BLaER1 treated with 17β-estradiol and CSF1 and Interleukin-3, amounts not matched to agents 10 nM and 100 nM (cell line): ENCODE data around the gene MGAT4D.

Source experiments
- H3K27ac ChIP-seq, 11 experiments: shearing (Covaris generic); formaldehyde crosslinking; 2 replicates each; pipeline ENCODE4 v1.8.1; 2022
- H3K27me3 ChIP-seq, 11 experiments: shearing (Covaris generic); formaldehyde crosslinking; 2 replicates each; pipeline ENCODE4 v1.8.1; 2022
- H3K36me3 ChIP-seq, 11 experiments: shearing (Covaris generic); formaldehyde crosslinking; 2 replicates each; pipeline ENCODE4 v1.8.1; 2022
- H3K4me1 ChIP-seq, 10 experiments: shearing (Covaris generic); formaldehyde crosslinking; 2 replicates each; pipeline ENCODE4 v1.8.1; 2022
- H3K4me2 ChIP-seq, 11 experiments: shearing (Covaris generic); formaldehyde crosslinking; 2 replicates each; pipeline ENCODE4 v1.8.1; 2022
- H3K4me3 ChIP-seq, 10 experiments: shearing (Covaris generic); formaldehyde crosslinking; 2 replicates each; pipeline ENCODE4 v1.8.1; 2022
- H3K9ac ChIP-seq, 11 experiments: shearing (Covaris generic); formaldehyde crosslinking; 2 replicates each; pipeline ENCODE4 v1.8.1; 2022
- H3K9me3 ChIP-seq, 11 experiments: shearing (Covaris generic); formaldehyde crosslinking; replicated peaks in 1 of 11; 2 replicates each; pipeline ENCODE4 v1.8.1; 2022
- H4K20me1 ChIP-seq, 11 experiments: shearing (Covaris generic); formaldehyde crosslinking; 2 replicates each; pipeline ENCODE4 v1.8.1; 2022
- Cebpa-rat ChIP-seq, 11 experiments: shearing (Covaris generic); IDR thresholded peaks; 2 replicates each; pipeline ENCODE4 v1.8.1; 2022

Gene MGAT4D

GRCh38 chr4:140499391-140499790, 1.3 kb upstream of the MGAT4D start:
- no peaks in the 10 kb centered on the region for H3K27me3 ChIP-seq
- no peaks in the 10 kb centered on the region for H3K36me3 ChIP-seq
- H3K4me3 ChIP-seq: no peak overlapping the region
- H4K20me1 ChIP-seq: no peaks in the 10 kb centered on the region
- no peak for TF ChIP-seq Cebpa-rat (IDR thresholded peaks at IDR 0.05)
- peaks cover 9 to 14% (median 11%) of the 10 kb centered on the region in 11 experiments; a peak in 21 of 22 replicates for H3K9me3 ChIP-seq
- H3K4me2 ChIP-seq: no peak overlapping the region
- no peak overlapping the region for H3K27ac ChIP-seq
- H3K4me1 ChIP-seq: no peaks in the 10 kb centered on the region
- H3K9ac ChIP-seq: no peak overlapping the region

- Histone ChIP-seq H3K4me1 (no peaks in the 10 kb centered on the region), H3K9ac (no peak overlapping the region), H3K4me3 (no peak overlapping the region), H3K27me3 (no peaks in the 10 kb centered on the region), H3K27ac (no peak overlapping the region), H3K36me3 (no peaks in the 10 kb centered on the region), H3K9me3 (peaks cover 9 to 14% (median 11%) of the 10 kb centered on the region in 11 experiments; a peak in 21 of 22 replicates), H4K20me1 (no peaks in the 10 kb centered on the region), H3K4me2 (no peak overlapping the region)
- TF ChIP-seq Cebpa-rat (IDR thresholded peaks at IDR 0.05): no peak
These were observed 717 bp downstream of the MGAT4D start for GRCh38 chr4:140497405-140497746.

- no peak for TF ChIP-seq Cebpa-rat (IDR thresholded peaks at IDR 0.05)
- Histone ChIP-seq H3K9ac (no peak overlapping the region), H3K4me1 (no peaks in the 10 kb centered on the region), H3K4me3 (no peak overlapping the region), H3K27me3 (no peaks in the 10 kb centered on the region), H3K27ac (no peak overlapping the region), H3K4me2 (no peak overlapping the region), H3K9me3 (peaks cover 6 to 16% (median 12%) of the 10 kb centered on the region in 11 experiments), H4K20me1 (no peaks in the 10 kb centered on the region), H3K36me3 (no peaks in the 10 kb centered on the region)
These were observed 12.2 kb downstream of the MGAT4D start for GRCh38 chr4:140485939-140486338.

GRCh38 chr4:140483445-140483844, 14.6 kb downstream of the MGAT4D start:
- no peak overlapping the region for H3K4me2 ChIP-seq
- no peak overlapping the region for H3K4me3 ChIP-seq
- no peaks in the 10 kb centered on the region for H3K4me1 ChIP-seq
- H3K36me3 ChIP-seq: no peaks in the 10 kb centered on the region
- TF ChIP-seq Cebpa-rat (IDR thresholded peaks at IDR 0.05): no peak
- H3K9me3 ChIP-seq: peaks cover 6 to 16% (median 12%) of the 10 kb centered on the region in 11 experiments
- no peak overlapping the region for H3K9ac ChIP-seq
- no peaks in the 10 kb centered on the region for H4K20me1 ChIP-seq
- H3K27ac ChIP-seq: no peak overlapping the region
- H3K27me3 ChIP-seq: no peaks in the 10 kb centered on the region

GRCh38 chr4:140472156-140472555, 25.9 kb downstream of the MGAT4D start:
- H3K4me2 ChIP-seq: no peak overlapping the region
- no peak overlapping the region for H3K4me3 ChIP-seq
- H4K20me1 ChIP-seq: no peaks in the 10 kb centered on the region
- no peak overlapping the region for H3K9ac ChIP-seq
- no peaks in the 10 kb centered on the region for H3K36me3 ChIP-seq
- no peaks in the 10 kb centered on the region for H3K27me3 ChIP-seq
- no peaks in the 10 kb centered on the region; a peak in 1 of 22 replicates for H3K9me3 ChIP-seq
- TF ChIP-seq Cebpa-rat (IDR thresholded peaks at IDR 0.05): no peak
- no peaks in the 10 kb centered on the region; a peak in 1 of 20 replicates for H3K4me1 ChIP-seq
- H3K27ac ChIP-seq: no peak overlapping the region

DNA sequence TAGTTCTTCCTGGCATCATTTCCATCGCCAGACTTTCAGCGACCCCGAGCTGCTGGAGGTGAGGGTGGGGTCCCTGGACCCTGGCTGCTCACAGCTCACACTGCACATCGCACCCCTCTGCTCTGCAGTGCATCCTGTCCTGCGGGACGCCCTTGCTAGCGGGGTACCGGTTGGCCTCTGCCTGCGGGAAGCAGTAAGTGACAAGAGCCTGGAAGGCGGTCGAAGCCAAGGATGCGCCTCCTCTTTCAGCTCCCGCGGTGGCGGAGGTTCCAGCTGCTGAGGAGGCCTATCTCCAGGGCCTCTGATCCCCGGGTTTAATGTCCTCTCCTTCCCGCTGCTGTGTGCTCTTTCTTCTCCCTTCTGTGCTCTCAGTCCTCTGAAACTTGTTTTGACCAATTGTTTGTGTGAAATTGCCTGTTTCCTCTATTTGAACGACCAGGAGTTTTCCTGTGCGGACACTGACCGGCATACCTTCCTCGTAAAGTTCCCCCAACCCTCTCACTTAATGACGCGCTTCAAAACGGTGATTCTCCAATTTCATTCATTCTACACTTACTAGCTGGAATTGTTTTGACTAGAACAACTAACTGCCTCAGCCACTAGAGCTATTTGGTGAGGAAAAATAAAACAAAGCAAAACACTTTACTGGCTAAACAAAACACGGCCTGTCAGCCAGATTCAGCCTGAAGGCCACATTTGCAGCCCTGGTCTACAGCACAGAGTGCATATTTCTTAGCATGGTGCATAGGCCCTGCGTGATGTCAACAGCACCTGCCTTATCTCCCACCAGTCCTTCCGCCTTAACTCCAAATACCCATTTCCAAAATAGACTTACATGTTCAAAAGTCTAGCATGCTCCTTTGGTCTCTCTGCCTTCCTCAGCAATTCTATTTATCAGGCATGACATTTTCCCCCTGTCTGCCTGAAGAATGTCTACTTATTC, 28.0 kb downstream of the MGAT4D start:
- no peaks in the 10 kb centered on the region for H3K27me3 ChIP-seq
- H3K4me2 ChIP-seq: no peak overlapping the region
- no peak overlapping the region for H3K4me3 ChIP-seq
- no peaks in the 10 kb centered on the region for H4K20me1 ChIP-seq
- H3K27ac ChIP-seq: no peak overlapping the region
- no peaks in the 10 kb centered on the region for H3K36me3 ChIP-seq
- H3K9ac ChIP-seq: no peak overlapping the region
- H3K4me1 ChIP-seq: no peaks in the 10 kb centered on the region; a peak in 1 of 20 replicates
- no peaks in the 10 kb centered on the region; a peak in 1 of 22 replicates for H3K9me3 ChIP-seq
- TF ChIP-seq Cebpa-rat (IDR thresholded peaks at IDR 0.05): no peak

- no peak overlapping the region for H3K9ac ChIP-seq
- no peaks in the 10 kb centered on the region for H3K27me3 ChIP-seq
- no peak overlapping the region for H3K4me2 ChIP-seq
- H3K4me3 ChIP-seq: no peak overlapping the region
- no peaks in the 10 kb centered on the region for H4K20me1 ChIP-seq
- no peaks in the 10 kb centered on the region; a peak in 1 of 22 replicates for H3K9me3 ChIP-seq
- TF ChIP-seq Cebpa-rat (IDR thresholded peaks at IDR 0.05): no peak
- H3K4me1 ChIP-seq: no peaks in the 10 kb centered on the region; a peak in 1 of 20 replicates
- no peak overlapping the region for H3K27ac ChIP-seq
- H3K36me3 ChIP-seq: no peaks in the 10 kb centered on the region
These were observed 31.9 kb downstream of the MGAT4D start for GRCh38 chr4:140466146-140466545.

DNA sequence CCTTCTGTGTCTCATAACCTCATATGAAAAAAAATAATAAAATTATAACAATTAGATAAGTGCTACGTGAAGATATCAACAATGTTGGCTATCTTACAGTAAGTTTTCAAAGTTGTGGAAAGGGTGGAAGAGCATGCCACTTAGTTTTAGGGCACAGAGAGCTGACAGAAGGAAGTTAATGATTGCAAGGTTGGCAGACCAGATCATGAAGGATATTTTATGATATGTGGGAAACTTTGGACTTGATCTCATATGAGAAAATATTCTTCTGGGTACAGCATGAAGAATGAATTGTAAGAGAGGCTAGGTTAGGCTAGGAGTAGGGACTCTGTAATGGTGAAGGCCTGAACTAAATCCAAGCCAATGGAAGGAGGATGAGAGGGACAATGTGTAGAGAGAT, 34.5 kb downstream of the MGAT4D start:
- no peak for TF ChIP-seq Cebpa-rat (IDR thresholded peaks at IDR 0.05)
- Histone ChIP-seq H3K4me3 (no peak overlapping the region), H3K36me3 (no peaks in the 10 kb centered on the region), H3K9ac (no peak overlapping the region), H3K27me3 (no peaks in the 10 kb centered on the region), H3K27ac (no peak overlapping the region), H4K20me1 (no peaks in the 10 kb centered on the region), H3K9me3 (no peaks in the 10 kb centered on the region), H3K4me2 (no peak overlapping the region), H3K4me1 (no peaks in the 10 kb centered on the region)

- H3K27ac ChIP-seq: no peak overlapping the region
These were observed 34.9 kb downstream of the MGAT4D start for GRCh38 chr4:140463182-140463581.

GRCh38 chr4:140450352-140450751, 47.7 kb downstream of the MGAT4D start:
- Histone ChIP-seq H3K4me2 (no peak overlapping the region), H3K9ac (no peak overlapping the region), H3K4me3 (no peak overlapping the region), H3K36me3 (no peaks in the 10 kb centered on the region), H3K27me3 (no peaks in the 10 kb centered on the region), H3K9me3 (no peaks in the 10 kb centered on the region), H3K4me1 (no peaks in the 10 kb centered on the region), H3K27ac (no peak overlapping the region), H4K20me1 (no peaks in the 10 kb centered on the region)
- no peak for TF ChIP-seq Cebpa-rat (IDR thresholded peaks at IDR 0.05)

More at GRCh38 chr4:140463182-140463581, 34.9 kb downstream of the MGAT4D start:
- no peaks in the 10 kb centered on the region for H3K4me1 ChIP-seq
- H3K4me2 ChIP-seq: no peak overlapping the region
- TF ChIP-seq Cebpa-rat (IDR thresholded peaks at IDR 0.05): no peak
- H3K27me3 ChIP-seq: no peaks in the 10 kb centered on the region
- no peaks in the 10 kb centered on the region for H4K20me1 ChIP-seq
- no peaks in the 10 kb centered on the region for H3K9me3 ChIP-seq
- H3K36me3 ChIP-seq: no peaks in the 10 kb centered on the region
- no peak overlapping the region for H3K4me3 ChIP-seq
- no peak overlapping the region for H3K9ac ChIP-seq
